ENCODE data around the gene PDE1C. TPM values are rescaled to one million over a fixed set of nuclear protein-coding genes. Genes with fewer than 3 reads are reported as not detected.

The PDE1C gene
- 2.6 TPM for polyA plus RNA-seq
- long read RNA-seq, donor 1 = 0 reads
- long read RNA-seq, donor 2 = 0 reads
- long read RNA-seq, donor 3 = 0 reads
- long read RNA-seq, donor 4 = 0 reads
- long read RNA-seq, donor 5 = 0 reads
- long read RNA-seq, donor 6, partial matches to known transcripts = 0 of 1 reads
- long read RNA-seq, donor 6, other reads (novel, unspliced or antisense) = 0 of 1 reads
- long read RNA-seq, donor 7 = 0 reads
- long read RNA-seq, donor 8 = 0 reads
- long read RNA-seq, donor 9 = 0 reads
- long read RNA-seq, donor 10 = 0 reads
- long read RNA-seq, donor 11 = 0 reads

DNA sequence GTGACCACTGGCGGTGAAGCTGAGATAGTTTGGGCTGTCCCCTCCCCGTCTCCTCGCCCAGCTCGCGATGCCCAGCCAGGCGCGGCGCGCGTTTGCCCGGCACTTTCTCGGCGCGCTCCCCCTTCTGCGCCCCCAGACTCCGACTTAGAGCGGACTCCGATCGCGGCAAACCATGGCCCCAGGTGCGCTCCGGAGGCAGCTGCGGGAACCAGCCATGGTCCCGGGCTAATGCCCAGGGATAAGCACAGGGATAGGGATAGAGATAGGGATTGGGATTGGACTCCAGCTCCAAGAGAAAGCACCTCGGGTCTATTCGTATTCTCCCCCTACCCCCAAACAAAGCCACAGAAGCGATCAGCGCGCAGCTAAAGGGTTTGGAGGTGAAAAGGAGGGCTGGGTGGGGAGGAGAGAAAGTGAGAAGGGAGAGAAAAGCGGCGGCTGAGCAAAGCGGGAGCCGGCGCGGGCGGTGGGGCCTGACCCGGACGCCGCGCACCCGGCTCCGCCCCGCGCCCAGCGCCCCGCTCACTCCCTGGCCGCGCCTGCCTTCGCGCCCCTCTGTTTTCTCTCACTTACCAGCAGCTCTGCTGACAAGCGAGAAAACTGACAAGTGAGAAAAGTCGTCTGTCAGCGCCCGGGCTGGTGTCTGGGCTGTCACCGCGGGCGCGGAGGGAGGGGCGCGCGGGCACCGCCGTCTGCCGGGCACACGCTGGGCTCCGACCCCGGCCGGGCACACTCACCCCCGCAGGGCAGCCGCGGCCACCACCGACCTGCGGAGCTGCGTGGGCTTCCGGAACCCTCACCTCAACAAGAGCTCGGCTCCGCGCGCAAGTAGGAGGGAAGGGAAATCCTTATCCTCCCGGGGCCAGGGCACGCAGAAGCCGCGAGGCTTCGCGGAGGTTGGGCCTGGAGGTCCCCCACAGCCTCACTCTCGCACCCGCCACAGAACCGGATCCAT, at the start of gene PDE1C:
Gene PDE1C (minus strand): TSS at position 2 of the 955 bp plus-strand sequence.
- Histone ChIP-seq H3K4me1 (ENCODE audit: control insufficient read depth, insufficient read depth, low read length) (no peaks in the 10 kb centered on the region), H3K36me3 (ENCODE audit: control insufficient read depth, insufficient read depth, low read length) (no peaks in the 10 kb centered on the region), H3K9me3 (ENCODE audit: control insufficient read depth, low read depth, low read length) (no peaks in the 10 kb centered on the region), H3K27me3 (ENCODE audit: control insufficient read depth, insufficient read depth, low read length) (peaks cover 54% of the 10 kb centered on the region), H3K4me3 (ENCODE audit: low read length) (peak within 1 kb of the TSS; percentile 44), H3K27ac (ENCODE audit: low read length) (no peak within 1 kb of the TSS)
- no CpG with 5 or more reads among the region's 88 CpGs for WGBS (ENCODE audit: insufficient coverage, low lambda C conversion rate)
- peak in 1 of 2 donors; percentile 30 for DNase-seq

DNA sequence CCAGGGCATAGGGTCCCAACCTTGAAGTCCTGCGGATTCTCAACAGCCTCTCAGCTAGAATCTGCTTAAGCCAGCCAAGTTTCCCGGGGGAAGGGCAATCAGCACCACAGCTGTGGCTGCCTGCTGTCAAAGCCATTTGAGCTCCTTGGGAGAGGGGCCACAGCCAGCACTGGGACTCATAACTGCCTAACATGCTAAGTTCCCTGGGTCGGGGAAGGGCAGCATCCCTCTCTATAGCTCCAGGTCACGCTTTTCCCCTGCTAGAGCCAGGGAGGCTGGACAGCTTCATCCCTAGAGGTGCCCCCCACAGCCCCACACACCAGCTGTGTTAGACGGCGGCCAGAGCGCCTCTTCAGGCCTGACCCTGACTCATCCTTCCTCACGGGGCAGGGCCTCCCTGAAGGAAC, 49.6 kb upstream of the PDE1C start:
- no peaks in the 10 kb centered on the region for H3K4me1 ChIP-seq (ENCODE audit: control insufficient read depth, insufficient read depth, low read length)
- H3K9me3 ChIP-seq (ENCODE audit: control insufficient read depth, low read depth, low read length) = no peaks in the 10 kb centered on the region
- H3K27ac ChIP-seq (ENCODE audit: low read length) = no peak overlapping the region
- WGBS (ENCODE audit: insufficient coverage, low lambda C conversion rate) = no CpG with 5 or more reads among the region's 8 CpGs
- H3K36me3 ChIP-seq (ENCODE audit: control insufficient read depth, insufficient read depth, low read length) = no peaks in the 10 kb centered on the region
- no peaks in the 10 kb centered on the region for H3K27me3 ChIP-seq (ENCODE audit: control insufficient read depth, insufficient read depth, low read length)
- DNase-seq = no peak
- H3K4me3 ChIP-seq (ENCODE audit: low read length) = no peak overlapping the region

- Histone ChIP-seq H3K27ac (ENCODE audit: low read length) (no peak overlapping the region), H3K4me1 (ENCODE audit: control insufficient read depth, insufficient read depth, low read length) (no peaks in the 10 kb centered on the region), H3K27me3 (ENCODE audit: control insufficient read depth, insufficient read depth, low read length) (no peaks in the 10 kb centered on the region), H3K9me3 (ENCODE audit: control insufficient read depth, low read depth, low read length) (no peaks in the 10 kb centered on the region), H3K36me3 (ENCODE audit: control insufficient read depth, insufficient read depth, low read length) (no peaks in the 10 kb centered on the region), H3K4me3 (ENCODE audit: low read length) (no peak overlapping the region)
- WGBS (ENCODE audit: insufficient coverage, low lambda C conversion rate) = 100% methylated on average over 1 of the region's 2 CpGs
- DNase-seq = no peak
These were observed 47.6 kb upstream of the PDE1C start for GRCh38 chr7:32117837-32118236.

GRCh38 chr7:32116436-32116835, 46.2 kb upstream of the PDE1C start:
- no peaks in the 10 kb centered on the region for H3K36me3 ChIP-seq (ENCODE audit: control insufficient read depth, insufficient read depth, low read length)
- DNase-seq = no peak
- peaks cover under 1% of the 10 kb centered on the region for H3K9me3 ChIP-seq (ENCODE audit: control insufficient read depth, low read depth, low read length)
- no peak overlapping the region for H3K4me3 ChIP-seq (ENCODE audit: low read length)
- H3K4me1 ChIP-seq (ENCODE audit: control insufficient read depth, insufficient read depth, low read length) = no peaks in the 10 kb centered on the region
- H3K27ac ChIP-seq (ENCODE audit: low read length) = no peak overlapping the region
- no peaks in the 10 kb centered on the region for H3K27me3 ChIP-seq (ENCODE audit: control insufficient read depth, insufficient read depth, low read length)

GRCh38 chr7:32115831-32116230, 45.6 kb upstream of the PDE1C start:
- WGBS (ENCODE audit: insufficient coverage, low lambda C conversion rate) = no CpG with 5 or more reads among the region's 1 CpG
- H3K4me3 ChIP-seq (ENCODE audit: low read length) = no peak overlapping the region
- no peak overlapping the region for H3K27ac ChIP-seq (ENCODE audit: low read length)
- DNase-seq = no peak
- H3K9me3 ChIP-seq (ENCODE audit: control insufficient read depth, low read depth, low read length) = peaks cover 4% of the 10 kb centered on the region
- no peaks in the 10 kb centered on the region for H3K4me1 ChIP-seq (ENCODE audit: control insufficient read depth, insufficient read depth, low read length)
- no peaks in the 10 kb centered on the region for H3K27me3 ChIP-seq (ENCODE audit: control insufficient read depth, insufficient read depth, low read length)
- H3K36me3 ChIP-seq (ENCODE audit: control insufficient read depth, insufficient read depth, low read length) = no peaks in the 10 kb centered on the region

GRCh38 chr7:32108651-32109050, 38.4 kb upstream of the PDE1C start:
- Histone ChIP-seq H3K27me3 (ENCODE audit: control insufficient read depth, insufficient read depth, low read length) (no peaks in the 10 kb centered on the region), H3K27ac (ENCODE audit: low read length) (no peak overlapping the region), H3K36me3 (ENCODE audit: control insufficient read depth, insufficient read depth, low read length) (no peaks in the 10 kb centered on the region), H3K9me3 (ENCODE audit: control insufficient read depth, low read depth, low read length) (peaks cover 7% of the 10 kb centered on the region), H3K4me3 (ENCODE audit: low read length) (no peak overlapping the region), H3K4me1 (ENCODE audit: control insufficient read depth, insufficient read depth, low read length) (no peaks in the 10 kb centered on the region)
- DNase-seq = no peak
- WGBS (ENCODE audit: insufficient coverage, low lambda C conversion rate) = 100% methylated on average over 1 of the region's 2 CpGs

GRCh38 chr7:32104766-32105165, 34.6 kb upstream of the PDE1C start:
- H3K4me3 ChIP-seq (ENCODE audit: low read length) = no peak overlapping the region
- H3K36me3 ChIP-seq (ENCODE audit: control insufficient read depth, insufficient read depth, low read length) = no peaks in the 10 kb centered on the region
- WGBS (ENCODE audit: insufficient coverage, low lambda C conversion rate) = no CpG with 5 or more reads among the region's 2 CpGs
- no peak for DNase-seq
- H3K4me1 ChIP-seq (ENCODE audit: control insufficient read depth, insufficient read depth, low read length) = no peaks in the 10 kb centered on the region
- no peaks in the 10 kb centered on the region for H3K27me3 ChIP-seq (ENCODE audit: control insufficient read depth, insufficient read depth, low read length)
- peaks cover 3% of the 10 kb centered on the region for H3K9me3 ChIP-seq (ENCODE audit: control insufficient read depth, low read depth, low read length)
- no peak overlapping the region for H3K27ac ChIP-seq (ENCODE audit: low read length)

DNA sequence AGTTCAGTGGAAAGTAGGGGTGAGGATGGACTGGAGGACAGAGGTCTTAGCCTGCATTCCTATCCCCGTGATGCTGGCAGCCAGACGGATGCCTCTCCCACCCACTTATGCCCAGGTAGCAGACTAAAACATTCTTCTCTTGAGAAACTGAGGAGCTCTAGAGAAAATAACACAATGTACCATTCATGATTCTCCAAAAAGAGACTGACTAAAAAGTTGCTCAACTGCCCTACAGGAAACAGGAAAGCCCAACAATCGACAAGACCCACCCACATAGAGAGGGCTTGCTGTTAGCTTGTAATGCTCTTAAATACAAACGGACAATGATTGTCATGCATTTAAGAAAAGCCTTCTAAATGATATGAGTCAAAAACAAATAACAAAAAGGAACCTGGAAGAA, 33.2 kb upstream of the PDE1C start:
- Histone ChIP-seq H3K4me3 (ENCODE audit: low read length) (no peak overlapping the region), H3K36me3 (ENCODE audit: control insufficient read depth, insufficient read depth, low read length) (no peaks in the 10 kb centered on the region), H3K9me3 (ENCODE audit: control insufficient read depth, low read depth, low read length) (peaks cover 3% of the 10 kb centered on the region), H3K27ac (ENCODE audit: low read length) (no peak overlapping the region), H3K27me3 (ENCODE audit: control insufficient read depth, insufficient read depth, low read length) (no peaks in the 10 kb centered on the region), H3K4me1 (ENCODE audit: control insufficient read depth, insufficient read depth, low read length) (no peaks in the 10 kb centered on the region)
- no peak for DNase-seq
- 100% methylated on average over 2 of the region's 4 CpGs for WGBS (ENCODE audit: insufficient coverage, low lambda C conversion rate)

DNA sequence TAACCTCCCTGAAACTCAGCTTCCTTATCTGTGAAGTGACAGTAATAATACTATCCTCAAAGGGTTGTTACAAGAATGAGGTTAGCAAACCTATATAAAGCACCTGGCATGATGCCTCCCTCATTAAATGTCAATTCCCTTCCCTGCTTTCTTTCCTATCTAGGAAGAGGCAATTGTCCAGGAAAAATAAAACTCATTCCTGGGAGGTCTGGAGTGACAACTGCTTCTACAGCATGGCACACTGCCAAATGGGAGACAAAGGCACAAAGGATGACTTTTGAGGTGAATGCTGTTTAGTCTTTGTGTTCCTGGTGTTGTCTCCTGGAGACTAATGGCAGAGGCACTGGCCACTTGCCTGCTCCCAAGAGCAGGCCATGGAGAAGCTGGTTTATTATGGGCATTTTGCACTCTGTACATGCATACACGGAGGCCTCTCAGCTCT, 32.2 kb upstream of the PDE1C start:
- no peaks in the 10 kb centered on the region for H3K36me3 ChIP-seq (ENCODE audit: control insufficient read depth, insufficient read depth, low read length)
- no peaks in the 10 kb centered on the region for H3K4me1 ChIP-seq (ENCODE audit: control insufficient read depth, insufficient read depth, low read length)
- H3K9me3 ChIP-seq (ENCODE audit: control insufficient read depth, low read depth, low read length) = peaks cover 3% of the 10 kb centered on the region
- H3K27me3 ChIP-seq (ENCODE audit: control insufficient read depth, insufficient read depth, low read length) = no peaks in the 10 kb centered on the region
- no peak for DNase-seq
- H3K27ac ChIP-seq (ENCODE audit: low read length) = no peak overlapping the region
- no peak overlapping the region for H3K4me3 ChIP-seq (ENCODE audit: low read length)
- no CpG with 5 or more reads among the region's 1 CpG for WGBS (ENCODE audit: insufficient coverage, low lambda C conversion rate)

- Histone ChIP-seq H3K27me3 (ENCODE audit: control insufficient read depth, insufficient read depth, low read length) (no peaks in the 10 kb centered on the region), H3K9me3 (ENCODE audit: control insufficient read depth, low read depth, low read length) (no peaks in the 10 kb centered on the region), H3K27ac (ENCODE audit: low read length) (no peak overlapping the region), H3K4me3 (ENCODE audit: low read length) (no peak overlapping the region), H3K36me3 (ENCODE audit: control insufficient read depth, insufficient read depth, low read length) (no peaks in the 10 kb centered on the region), H3K4me1 (ENCODE audit: control insufficient read depth, insufficient read depth, low read length) (no peaks in the 10 kb centered on the region)
- no CpG with 5 or more reads among the region's 2 CpGs for WGBS (ENCODE audit: insufficient coverage, low lambda C conversion rate)
- DNase-seq = no peak
These were observed 30.2 kb upstream of the PDE1C start for GRCh38 chr7:32100407-32100907.
